ENCODE data around the gene POPDC3.
A peak's percentile ranks its signal among the peaks of the same experiment; 100 is the strongest.
"Not testable (repeated sequence)": the region's sequence is repeated elsewhere in the genome, so short reads cannot be mapped to it uniquely, and the experiment has no call there.

Gene POPDC3, protein sequence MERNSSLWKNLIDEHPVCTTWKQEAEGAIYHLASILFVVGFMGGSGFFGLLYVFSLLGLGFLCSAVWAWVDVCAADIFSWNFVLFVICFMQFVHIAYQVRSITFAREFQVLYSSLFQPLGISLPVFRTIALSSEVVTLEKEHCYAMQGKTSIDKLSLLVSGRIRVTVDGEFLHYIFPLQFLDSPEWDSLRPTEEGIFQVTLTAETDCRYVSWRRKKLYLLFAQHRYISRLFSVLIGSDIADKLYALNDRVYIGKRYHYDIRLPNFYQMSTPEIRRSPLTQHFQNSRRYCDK
- 0 to 0.88 (median 0.04) reads per million in 17 experiments for total RNA-seq

- peak; percentile 1 to 28 (median 8) for DNase-seq
Observed at GRCh38 chr6:105179244-105180065, at the start of gene POPDC3. POPDC3 (minus strand) TSS chr6:105180014; CDS start chr6:105161909, 18,105 bp downstream.

DNA sequence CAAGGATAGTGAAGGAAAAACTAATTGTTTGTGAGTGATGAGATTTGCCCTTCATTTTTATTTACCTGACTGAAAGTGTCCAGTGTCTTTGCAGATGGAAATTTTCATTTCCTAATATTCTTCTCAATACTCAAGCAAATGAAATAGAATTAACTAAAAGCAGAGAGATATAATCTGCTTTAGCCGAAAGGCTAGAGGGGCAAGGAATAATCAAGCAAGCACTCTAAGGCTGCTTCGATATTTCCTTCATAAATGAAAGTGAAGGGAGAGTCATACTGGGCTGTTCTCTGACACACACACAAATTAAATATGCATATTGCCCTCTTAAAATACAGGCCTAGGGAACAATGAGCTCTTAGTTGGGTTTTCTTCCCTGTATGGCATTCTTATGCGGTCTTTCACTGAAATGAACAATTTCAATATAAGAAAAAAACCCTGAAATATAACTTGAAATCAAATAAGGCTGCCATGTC, 47.5 kb upstream of the POPDC3 start:
- no peak for DNase-seq

DNA sequence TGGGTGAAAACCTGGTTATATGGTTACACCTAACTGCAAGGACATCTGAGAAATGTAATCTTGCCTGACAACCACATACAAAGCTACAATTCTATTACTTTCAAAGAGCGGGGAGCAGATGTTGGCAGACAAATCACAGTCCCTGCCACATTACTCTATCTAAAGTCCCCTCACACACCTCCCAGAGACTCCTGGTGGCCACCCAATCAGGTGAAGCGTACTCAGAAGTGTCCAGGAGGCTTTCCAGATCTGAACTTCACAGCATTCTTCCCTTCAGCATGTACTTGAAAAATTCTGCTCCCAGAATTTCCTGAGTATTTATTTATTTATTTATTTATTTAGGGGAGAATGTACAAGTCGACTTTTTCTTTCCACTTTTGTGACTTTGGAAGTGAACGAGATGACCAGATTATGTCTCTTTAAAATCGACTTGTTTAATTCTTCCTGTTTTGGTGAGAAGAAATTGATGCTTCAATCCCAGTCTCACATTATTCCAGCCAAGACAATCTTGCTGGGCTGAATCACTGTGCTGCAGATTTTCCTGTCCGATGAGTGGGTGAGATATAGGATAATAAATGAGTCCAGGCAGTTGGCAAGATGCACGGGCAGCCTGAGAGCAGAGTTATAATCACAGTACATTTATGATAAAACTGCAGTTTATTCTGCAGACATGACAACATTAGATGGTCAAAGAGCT, 46.9 kb upstream of the POPDC3 start:
- no peak for DNase-seq

- DNase-seq, result no peak
Observed at GRCh38 chr6:105223242-105223641, 43.4 kb upstream of the POPDC3 start.

DNA sequence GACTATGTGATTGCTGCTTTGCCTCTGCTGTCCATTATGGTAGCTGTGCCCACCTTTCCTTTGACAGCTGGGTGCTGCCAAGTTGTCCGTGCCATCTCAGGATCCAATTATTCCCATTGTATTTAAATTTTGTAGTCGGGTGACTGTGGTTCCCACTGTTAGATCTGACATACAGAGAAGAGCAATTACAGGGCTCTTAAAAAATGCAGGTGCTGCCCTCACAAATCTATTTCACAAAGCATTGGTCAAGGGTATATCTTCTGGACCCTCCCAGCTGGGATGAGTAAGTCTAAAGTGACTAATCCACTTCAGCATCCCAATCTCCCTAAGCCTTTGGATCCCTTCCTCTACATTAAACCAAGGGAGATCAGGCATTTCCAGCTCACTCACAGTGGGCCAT, 41.4 kb upstream of the POPDC3 start:
- DNase-seq, result not testable (repeated sequence)

- no peak for DNase-seq
Observed at GRCh38 chr6:105220186-105220585, 40.4 kb upstream of the POPDC3 start.

DNA sequence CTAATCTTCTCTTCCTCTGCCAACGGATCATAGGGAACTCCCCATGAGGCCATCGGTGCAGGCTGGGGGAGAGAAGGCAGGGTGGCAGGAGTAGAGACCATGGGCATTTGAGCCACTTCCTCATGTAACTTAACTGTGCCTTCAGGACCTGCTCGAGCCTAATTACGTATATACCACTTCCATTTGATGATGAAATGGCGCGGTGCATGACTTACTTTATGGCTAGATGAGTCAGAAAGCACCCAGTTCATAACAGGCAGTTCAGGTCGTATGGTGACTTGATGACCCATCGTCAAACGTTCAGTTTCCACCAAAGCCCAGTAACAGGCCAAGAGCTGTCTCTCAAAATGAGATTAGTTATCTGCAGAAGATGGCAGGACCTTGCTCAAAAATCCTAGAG, 39.4 kb upstream of the POPDC3 start:
- DNase-seq, result not testable (repeated sequence)

GRCh38 chr6:105215506-105215905, 35.7 kb upstream of the POPDC3 start:
- DNase-seq, result no peak

DNA sequence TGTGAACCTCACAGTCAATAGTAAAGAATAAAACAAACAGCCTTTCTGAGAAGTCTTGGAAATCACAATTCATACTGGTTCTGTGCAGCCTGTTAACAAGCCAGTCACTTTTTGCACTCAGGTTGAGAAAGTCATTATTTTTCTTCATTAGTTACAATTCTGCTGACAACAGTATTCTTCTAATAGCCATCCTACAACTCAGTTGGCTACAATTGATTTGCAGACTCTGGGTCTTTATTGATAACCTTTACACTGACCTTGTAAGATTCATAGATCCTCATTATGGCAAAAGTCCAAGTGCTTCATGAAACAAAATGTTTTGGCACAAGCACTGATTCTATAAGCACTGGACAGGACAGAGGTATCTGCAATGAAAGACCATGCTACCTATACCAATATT, 34.9 kb upstream of the POPDC3 start:
- no peak for DNase-seq

GRCh38 chr6:105213272-105213671, 33.5 kb upstream of the POPDC3 start:
- DNase-seq, result no peak

DNA sequence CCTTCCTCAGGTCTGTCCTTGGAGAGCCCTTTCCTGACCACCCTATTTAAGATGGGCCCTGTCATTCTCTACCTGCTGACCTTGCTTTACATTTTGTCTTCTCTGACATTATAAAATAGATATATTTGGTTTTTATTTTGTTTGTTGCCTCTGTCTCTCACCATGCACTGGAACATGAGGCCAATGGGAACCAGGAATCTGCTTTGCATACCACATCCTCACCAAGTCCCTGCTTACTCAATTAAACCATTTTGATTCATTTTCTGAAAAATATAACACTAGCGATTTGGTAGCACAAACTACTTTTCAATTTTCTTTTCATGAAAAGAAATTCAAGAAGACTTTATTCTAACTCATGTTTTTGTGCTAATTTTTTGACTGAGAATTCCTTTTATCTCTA, 32.8 kb upstream of the POPDC3 start:
- no peak for DNase-seq

- no peak for DNase-seq
Observed at GRCh38 chr6:105211831-105212230, 32.0 kb upstream of the POPDC3 start.

- DNase-seq, result no peak
Observed at GRCh38 chr6:105210932-105211531, 31.2 kb upstream of the POPDC3 start.

DNA sequence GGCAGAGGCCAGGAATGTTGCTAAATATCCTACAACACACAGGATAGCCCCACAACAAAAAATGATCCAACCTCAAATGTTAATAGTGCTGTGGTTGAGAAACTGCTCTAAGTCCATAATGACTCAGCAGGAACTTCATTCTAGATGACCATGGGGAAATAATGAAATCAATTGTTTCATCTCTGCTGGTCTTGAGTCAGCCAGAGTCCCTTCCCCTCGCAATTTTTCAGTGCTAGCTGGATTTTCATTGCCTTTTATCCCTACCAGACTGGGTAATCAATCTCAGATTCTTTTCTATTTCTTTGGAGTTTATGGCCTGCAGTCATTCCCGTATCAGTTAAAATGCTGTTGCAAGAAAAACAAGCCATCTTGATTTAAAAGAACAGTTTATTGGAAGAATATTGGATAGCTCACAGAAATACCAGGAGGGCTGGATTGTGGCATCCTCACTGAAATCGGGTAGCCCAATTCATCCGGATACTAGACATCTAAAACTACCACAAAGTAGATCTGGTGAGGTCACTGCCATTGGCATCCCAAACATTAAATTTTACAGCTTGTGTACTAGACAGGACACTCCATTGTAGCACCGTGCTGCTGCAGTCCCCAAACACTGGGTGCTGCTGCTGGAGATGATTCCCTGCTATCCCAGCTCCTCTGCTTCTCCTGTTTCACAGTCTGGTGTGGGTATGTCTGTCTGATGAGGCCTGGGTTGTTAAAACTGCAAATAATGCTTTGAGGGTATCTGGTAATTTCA, 30.3 kb upstream of the POPDC3 start:
- DNase-seq, result peak in 2 of 4 experiments; percentile 13 to 29

- DNase-seq, result no peak
Observed at GRCh38 chr6:105207524-105208269, 27.9 kb upstream of the POPDC3 start.

DNA sequence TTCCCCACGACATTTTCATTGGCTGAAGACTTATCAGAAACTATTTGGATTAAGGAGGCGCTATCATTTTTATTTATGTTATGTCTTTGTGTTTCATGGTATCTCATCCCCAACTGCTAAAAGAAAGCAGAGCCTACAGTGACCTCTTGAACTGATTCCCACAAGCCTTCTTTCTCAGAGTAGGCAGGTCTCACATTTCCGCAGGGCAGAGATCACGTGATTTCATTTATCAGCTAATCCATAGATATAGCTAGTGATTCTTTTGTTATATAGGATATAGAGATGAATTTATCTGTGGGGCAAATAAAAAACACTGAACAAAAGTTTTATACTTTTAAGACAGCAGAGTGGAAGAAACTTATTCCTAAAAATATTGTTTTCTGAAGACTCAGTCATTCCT, 25.0 kb upstream of the POPDC3 start:
- no peak for DNase-seq

- no peak for DNase-seq
Observed at GRCh38 chr6:105204331-105204730, 24.5 kb upstream of the POPDC3 start.

DNA sequence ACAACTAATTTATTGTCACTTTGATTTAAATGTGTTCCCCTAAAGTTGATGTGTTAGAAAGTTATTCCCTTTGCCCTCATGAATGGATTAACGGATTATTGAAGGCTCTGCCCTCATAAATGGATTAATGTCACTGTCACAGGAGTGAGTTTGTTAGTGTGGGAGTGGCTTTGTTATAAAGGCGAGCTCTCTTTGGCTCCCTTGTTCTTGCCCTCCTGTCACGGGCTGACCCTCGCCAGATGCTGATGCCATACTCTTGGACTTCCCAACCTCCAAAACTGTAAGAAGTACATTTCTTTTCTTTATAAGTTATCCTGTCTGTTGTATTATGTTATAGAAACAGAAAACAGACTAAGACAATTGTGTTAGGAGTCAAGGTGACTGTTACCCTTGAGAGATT, 22.7 kb upstream of the POPDC3 start:
- DNase-seq, result no peak

- no peak for DNase-seq
Observed at GRCh38 chr6:105200133-105200730, 20.4 kb upstream of the POPDC3 start.

GRCh38 chr6:105199711-105200110, 19.9 kb upstream of the POPDC3 start:
- DNase-seq, result no peak

DNA sequence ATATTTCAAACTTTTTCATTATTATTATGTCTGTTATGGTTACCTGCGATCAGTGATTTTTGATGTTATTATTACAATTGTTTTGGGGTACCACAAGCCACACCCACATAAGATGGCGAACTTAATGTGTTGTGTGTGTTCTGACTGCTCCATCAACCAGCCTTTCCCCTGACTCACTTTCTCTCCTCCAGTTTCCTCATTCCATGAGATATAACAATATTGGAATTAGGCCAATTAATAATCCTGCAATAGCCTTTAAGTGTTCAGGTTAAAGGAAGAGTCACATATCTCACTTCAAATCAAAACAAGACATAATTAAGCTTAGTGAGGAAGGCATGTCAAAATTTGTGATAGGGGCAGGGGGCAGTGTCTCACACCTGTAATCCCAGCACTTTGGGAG, 16.3 kb upstream of the POPDC3 start:
- no peak for DNase-seq

All from suppressor macrophage (primary cell).